GM19238 (cell line): ENCODE data around the gene WASF1.
A peak's percentile ranks its signal among the peaks of the same experiment; 100 is the strongest.

Source experiments
- DNase-seq: peaks from one replicate; pipeline ENCODE4 v3.0.0; 2011; ENCODE audit warnings: low spot score; ENCODE audit not compliant: insufficient read length

The WASF1 gene

DNA sequence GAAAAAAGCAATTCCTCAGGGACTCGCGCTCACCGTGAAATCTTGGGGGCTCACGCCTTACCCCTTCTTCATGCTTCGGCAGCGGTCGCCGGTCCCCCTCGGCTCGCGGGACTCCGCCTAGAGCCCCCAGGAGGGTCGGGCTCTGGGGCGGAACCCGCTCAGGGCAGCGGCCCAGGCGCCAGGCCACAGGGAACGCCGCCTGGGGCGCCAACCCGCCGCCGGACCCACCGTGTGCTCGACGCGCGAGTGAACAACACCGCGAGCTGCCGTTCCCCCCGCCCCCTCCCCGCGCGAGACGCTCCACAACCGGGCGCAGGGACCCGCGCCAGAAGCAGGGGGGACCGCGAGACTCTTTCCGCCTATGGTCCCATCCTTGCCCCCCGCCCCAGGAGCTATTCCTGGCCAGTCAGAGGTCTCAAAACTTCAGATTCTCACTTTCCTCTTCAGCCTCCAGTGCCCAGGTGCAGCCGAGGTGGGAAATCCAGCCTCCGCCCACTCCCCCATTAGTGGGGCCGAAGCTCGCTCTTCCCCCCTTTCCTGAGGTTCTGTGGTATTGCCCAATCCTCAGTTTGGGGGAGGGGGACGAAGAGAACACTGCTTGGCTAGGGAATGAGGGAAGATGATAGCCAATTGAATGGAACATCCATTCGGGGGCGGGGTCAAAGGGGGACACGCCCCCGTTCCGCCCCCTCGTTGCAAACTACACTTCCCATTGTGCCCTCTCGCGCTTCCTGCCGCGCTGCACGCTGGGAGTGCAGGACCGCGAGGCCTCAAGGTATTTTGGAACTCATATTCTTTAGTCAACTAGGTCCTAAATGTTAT lies at the start of gene WASF1:
Gene WASF1, minus strand, starts transcription at position 265 of the 822 bp plus-strand sequence. CDS start 52,069 bp downstream, outside the sequence.
- DNase-seq, result peak; percentile 72

DNA sequence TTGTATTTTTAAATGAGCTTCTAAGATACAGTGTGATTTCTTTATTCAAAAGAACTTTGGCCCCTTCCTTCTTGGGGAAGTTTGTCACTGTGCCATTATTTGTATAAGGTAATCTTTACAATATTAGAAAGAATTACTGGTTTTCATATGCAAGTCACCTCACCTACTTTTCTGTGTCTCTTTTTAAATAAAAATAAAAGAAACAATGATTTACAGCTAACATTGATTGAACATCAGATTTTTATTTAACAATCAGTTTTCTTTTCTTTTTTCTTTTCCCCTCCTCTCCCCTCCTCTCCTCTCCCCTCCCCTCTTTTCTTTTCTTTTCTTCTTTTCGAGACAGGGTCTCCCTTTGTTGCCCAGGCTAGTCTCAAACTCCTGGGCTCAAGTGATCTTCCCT lies 46.8 kb upstream of the WASF1 start:
- DNase-seq, result no peak

- no peak for DNase-seq
These were observed 42.3 kb upstream of the WASF1 start for GRCh38 chr6:110221738-110222137.

DNA sequence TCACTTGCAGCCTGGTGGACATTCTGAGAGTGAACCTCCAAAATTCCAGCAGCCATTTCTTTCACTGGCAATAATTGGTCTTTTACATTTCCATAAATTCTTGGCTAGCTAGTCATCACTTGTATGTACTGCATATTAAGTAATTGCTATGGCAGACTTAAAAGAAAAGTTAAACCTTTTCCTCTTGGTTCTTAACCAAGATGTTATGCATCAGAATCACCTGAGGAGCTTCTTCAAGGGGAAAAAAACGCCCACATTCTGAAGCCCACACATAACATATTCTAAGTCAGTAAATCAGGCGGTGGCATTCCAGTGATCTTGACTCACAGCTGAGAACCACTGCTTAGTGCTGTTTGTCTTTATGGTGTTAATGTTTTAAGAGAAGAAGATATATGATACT lies 37.8 kb upstream of the WASF1 start:
- no peak for DNase-seq

GRCh38 chr6:110216140-110216539 lies 36.7 kb upstream of the WASF1 start:
- no peak for DNase-seq

DNA sequence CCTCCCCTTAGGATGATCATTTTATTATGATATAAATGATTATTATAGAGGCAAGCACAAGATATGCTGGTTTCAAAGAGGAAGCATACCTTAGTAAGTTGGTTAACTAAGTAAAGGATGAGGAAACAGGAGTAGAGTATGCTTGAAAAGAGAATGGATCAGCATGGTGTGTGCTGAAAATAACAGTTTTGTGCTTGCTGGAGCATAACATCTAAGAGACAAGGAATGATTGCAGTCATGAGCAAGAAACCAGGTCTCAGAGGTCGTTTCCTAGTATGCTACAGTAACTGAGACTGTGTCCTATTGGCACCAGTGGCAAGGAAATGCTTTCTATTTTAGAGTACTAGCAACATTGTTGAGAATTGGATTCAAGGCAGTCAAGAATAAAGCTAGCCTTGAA lies 34.9 kb upstream of the WASF1 start:
- no peak for DNase-seq

DNA sequence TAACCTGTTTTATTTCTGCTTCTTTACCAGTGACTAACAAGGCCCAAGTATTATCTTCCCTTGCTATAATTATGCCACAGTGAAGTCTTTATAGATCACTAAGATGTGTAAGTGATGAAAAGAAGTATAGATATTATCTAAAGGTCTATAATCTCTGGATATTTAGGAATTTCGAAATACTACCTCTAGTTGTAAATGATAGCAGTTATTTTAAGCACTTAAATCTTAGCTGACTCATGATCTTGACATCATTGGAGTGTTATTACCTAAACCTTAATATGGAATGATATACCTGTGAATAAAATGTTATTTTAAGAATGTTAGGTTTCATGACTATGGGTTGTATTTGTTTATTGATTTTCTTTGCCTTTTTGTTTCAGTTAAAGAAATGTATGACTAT lies 32.3 kb upstream of the WASF1 start:
- no peak for DNase-seq

DNA sequence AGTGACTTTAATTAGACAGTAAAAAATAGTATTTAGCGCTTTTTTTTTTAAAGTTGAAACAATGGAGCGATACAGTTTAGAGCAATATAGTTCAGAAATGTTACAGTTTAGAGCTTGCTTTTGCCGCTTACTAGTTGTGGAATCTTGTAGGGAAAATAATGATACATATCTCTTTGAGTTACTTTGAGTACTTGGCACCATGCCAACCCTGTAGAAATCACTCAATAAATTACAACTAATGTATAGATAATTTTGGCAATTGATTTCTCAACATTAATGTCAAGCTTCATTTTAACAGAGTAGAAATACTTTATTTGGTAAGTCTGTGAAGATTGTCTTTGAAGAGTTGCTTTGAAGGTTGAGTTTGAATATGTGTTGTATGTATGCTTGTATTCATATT lies 28.2 kb upstream of the WASF1 start:
- DNase-seq, result no peak

DNA sequence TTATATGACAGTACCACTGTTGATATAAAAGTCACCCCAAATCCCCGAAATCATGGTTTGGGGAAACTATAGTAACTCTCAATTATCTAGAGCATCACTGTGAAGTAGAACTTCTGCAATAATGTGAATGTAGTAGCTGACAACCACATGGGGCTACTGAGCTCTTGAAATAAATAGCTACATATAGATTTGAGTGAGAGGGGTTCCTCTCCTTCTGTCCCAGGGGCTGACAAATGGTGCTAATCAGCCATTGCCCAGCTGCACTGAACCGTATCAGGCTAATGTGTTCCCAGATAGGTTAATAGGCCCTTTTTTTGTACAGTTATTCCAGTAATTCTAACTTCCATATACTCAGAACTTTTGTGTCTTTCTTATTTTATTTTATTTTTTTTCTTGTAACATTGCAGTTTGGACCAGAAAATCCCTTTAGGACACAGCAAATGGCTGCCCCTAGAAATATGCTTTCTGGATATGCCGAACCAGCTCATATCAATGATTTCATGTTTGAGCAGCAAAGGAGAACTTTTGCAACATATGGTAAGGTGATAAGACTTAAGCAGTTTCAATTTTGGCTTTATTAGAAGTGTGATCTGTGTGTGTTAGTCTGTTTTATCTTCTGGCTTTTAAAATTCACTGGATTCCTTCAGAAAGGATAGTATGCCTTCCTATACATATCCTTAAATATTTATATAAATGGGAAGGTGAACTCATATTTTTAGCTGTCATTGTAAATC lies 21.8 kb upstream of the WASF1 start:
- DNase-seq, result no peak

DNA sequence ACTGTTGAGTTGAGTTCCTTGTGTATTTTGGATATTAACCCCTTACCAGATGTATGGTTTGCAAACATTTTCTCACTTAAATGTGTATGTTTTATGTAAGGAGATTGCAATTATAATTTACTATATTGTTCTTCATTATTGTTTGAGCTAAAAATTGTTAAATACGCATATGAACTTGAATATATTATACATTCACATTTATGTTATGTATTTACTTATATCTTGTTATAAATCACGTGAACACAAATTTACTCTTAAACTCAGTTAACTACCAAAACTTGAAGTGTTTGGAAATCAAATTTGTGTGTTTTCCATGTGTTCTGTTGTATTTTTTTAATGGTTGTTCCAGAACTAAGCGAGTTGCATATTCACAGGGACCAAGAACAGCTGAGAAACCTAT lies 19.1 kb upstream of the WASF1 start:
- DNase-seq, result no peak

DNA sequence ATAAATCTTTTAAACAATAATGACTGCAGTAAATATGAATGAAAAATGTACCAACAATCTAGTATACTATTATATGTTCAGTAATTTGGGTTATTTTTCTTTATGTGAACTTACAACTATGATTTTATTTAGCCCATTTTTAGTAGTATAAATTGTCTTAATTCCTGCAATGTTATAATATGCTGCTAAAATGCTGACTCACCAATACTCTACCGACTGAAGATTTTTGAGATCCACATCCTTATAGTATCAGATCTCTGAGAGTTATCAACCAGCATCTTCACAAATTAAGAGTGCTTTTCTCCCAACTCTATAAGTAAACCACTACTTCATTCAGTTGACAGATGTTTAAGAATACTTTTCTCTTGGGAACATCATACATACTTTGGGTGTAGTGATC lies 17.4 kb upstream of the WASF1 start:
- no peak for DNase-seq

DNA sequence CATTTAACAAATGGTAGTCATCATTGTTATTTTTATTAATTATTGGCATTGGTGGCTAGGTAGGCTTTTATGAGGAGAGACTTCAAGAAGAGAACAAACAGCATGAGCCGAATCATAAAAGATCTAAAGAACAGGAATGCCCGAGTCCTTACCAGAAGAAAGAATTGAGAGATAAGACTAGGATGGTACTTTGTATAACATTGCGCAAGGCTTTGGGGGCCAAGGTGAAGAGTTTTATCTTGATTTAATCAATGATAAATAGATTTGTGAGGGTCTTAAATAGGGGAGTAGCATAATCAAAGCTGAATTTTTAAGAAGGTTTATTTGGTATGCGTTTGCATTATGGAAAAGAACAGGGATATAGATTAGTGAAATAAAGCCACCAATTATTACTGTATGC lies 16.2 kb upstream of the WASF1 start:
- no peak for DNase-seq

DNA sequence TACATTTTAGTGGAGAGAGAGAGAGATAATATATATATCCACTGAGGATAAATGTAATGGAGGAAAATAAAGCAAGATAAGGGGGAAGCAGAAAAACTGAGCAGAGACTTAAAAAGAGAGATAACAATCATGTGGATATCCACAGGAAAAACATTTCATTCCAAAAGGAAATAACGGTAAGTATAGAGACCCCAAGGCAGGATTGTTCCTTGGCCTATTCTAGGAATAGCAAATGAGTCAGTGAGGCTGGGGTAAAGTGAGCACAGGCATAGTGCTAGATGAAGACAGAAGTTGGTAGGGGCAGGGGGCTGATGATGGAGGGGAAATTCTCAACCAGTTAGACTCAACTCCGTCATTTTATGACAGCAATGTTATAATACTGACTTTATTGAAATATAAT lies 12.0 kb upstream of the WASF1 start:
- DNase-seq, result no peak

DNA sequence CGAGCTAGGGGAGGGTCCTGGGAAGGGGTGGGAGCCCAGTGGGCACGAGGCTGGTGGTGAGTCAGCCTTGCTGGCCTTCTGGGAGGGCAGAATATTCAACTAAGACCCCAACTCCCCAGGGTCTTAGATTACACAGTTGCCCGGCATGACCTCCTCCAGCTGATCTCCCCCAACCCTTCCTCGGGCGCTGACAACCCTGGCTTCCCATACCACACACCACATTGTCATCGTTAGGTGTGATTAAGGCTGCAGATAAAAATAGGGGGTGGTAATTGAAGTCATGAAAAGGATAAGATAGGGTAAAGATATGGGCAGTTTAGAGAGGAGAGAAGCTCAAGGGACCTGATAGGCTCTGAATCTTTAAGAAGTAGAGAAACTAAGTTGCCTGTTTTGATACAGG lies 11.3 kb upstream of the WASF1 start:
- DNase-seq, result no peak

- no peak for DNase-seq
These were observed 9.3 kb upstream of the WASF1 start for GRCh38 chr6:110188791-110189190.

- no peak for DNase-seq
These were observed 6.4 kb upstream of the WASF1 start for GRCh38 chr6:110185879-110186278.

GRCh38 chr6:110183292-110183885 lies 3.9 kb upstream of the WASF1 start:
- no peak for DNase-seq

DNA sequence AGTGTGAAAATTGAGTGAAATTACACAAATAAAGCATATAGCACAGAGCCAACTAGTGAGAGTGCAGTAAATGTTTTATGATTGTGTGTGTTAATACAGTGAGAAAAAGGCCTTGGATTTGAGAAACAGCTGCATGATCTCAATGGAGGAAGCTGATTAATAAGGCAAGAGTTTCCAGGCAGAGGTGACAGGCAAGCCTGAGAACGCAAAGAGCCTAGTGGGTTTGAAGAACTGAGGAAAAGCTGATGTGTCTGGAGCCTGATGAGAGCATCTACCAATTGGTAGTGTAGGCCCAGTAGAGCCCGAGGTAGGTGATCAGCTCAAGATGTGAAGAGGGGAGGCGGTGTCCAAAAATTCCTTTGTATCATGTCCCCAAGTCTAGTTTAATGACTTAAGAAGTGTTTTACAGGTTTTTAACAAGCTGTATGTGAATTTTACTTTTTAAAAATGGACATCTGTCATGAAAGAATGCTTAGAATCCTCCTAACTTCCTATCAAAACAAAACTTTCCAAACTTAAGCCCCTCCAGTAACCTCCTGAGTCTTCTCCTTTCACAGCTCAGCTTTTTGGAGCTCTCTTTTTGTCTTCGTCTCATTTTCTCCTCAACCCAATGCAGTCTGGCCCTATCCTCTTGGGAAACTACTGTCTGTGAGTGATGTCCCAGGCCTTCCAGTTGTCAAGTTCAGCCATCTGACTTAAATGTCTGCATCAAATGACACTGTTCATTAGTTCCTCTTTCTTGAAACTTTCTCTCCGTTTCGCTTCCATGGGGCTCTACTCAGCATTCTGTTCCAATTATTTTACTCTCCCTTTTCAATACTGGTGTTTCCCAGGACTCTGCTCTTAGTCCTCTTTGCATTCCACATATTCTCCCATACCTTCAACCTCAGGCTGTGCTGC lies 1.9 kb upstream of the WASF1 start:
- DNase-seq, result no peak

- DNase-seq, result no peak
These were observed 948 bp upstream of the WASF1 start, which contains the start of gene CDC40 for GRCh38 chr6:110180228-110181008. CDC40 (plus strand) TSS chr6:110180427; CDS start chr6:110180445, 18 bp downstream.

GRCh38 chr6:110178626-110179405 lies 654 bp downstream of the WASF1 start:
- no peak for DNase-seq
